Activated naive CD8-positive, alpha-beta T cell treated with anti-CD3 and anti-CD28 coated beads, Interleukin-2, amount 10 ng/mL, durations not matched to agents 7 days and 5 days (primary cell): ENCODE data around the gene KLF3. TPM values are rescaled to one million over a fixed set of nuclear protein-coding genes. Genes with fewer than 3 reads are reported as not detected.

ENCODE experiments used
- total RNA-seq, 2 experiments: library from RNA; stranded (reverse); gene quantifications; one replicate each; pipeline ENCODE4 v1.2.3, GENCODE V29; 2021

The KLF3 gene
- total RNA-seq, 2 experiments from 2014 or later: 37.8 to 44.1 TPM

Other genes with a start within 250 kb of the KLF3 start
- under 1 TPM; 0.25 to 0.26 TPM for gene TLR10, start 118.8 kb downstream of the KLF3 start, total RNA-seq
- gene TLR1, start 140.6 kb downstream of the KLF3 start, total RNA-seq: 10 to 100 TPM; 14.9 to 17.2 TPM
- gene TLR6, start 192.6 kb downstream of the KLF3 start, total RNA-seq: 1 to 10 TPM; 4.8 to 5.9 TPM
- gene FAM114A1, start 203.6 kb downstream of the KLF3 start, total RNA-seq: under 1 TPM; 0.33 to 0.34 TPM